Neuron (in vitro differentiated cells): ENCODE results near the gene UNC50.
"Not testable (repeated sequence)": the region's sequence is repeated elsewhere in the genome, so short reads cannot be mapped to it uniquely, and the experiment has no call there.

ENCODE experiments used
- H2AFZ ChIP-seq: one replicate; pipeline ENCODE4 v1.6.1; 2013; ENCODE audit warnings: low read depth, mild to moderate bottlenecking, inconsistent platforms, low read length, moderate library complexity
- H3K27me3 ChIP-seq: one replicate; pipeline ENCODE4 v1.6.1; 2013; ENCODE audit warnings: low read length; ENCODE audit not compliant: insufficient read depth
- H3K36me3 ChIP-seq: one replicate; pipeline ENCODE4 v1.6.1; 2013; ENCODE audit warnings: low read length; ENCODE audit not compliant: insufficient read depth
- H3K4me1 ChIP-seq: one replicate; pipeline ENCODE4 v1.6.1; 2013; ENCODE audit warnings: low read length; ENCODE audit not compliant: insufficient read depth
- H3K4me3 ChIP-seq: 2 replicates; pipeline ENCODE4 v1.5.1; 2013; ENCODE audit warnings: mild to moderate bottlenecking, low read length, moderate library complexity
- H3K9me3 ChIP-seq: one replicate; pipeline ENCODE4 v1.6.1; 2013; ENCODE audit warnings: low read length

UNC50 gene

GRCh38 chr2:98582523-98582922 is 25.9 kb upstream of the UNC50 start:
- Histone ChIP-seq H3K9me3 (no peaks in the 10 kb centered on the region), H2AFZ (no peak overlapping the region), H3K4me1 (no peaks in the 10 kb centered on the region), H3K36me3 (peaks cover 15% of the 10 kb centered on the region), H3K4me3 (no peak overlapping the region), H3K27me3 (no peaks in the 10 kb centered on the region)

DNA sequence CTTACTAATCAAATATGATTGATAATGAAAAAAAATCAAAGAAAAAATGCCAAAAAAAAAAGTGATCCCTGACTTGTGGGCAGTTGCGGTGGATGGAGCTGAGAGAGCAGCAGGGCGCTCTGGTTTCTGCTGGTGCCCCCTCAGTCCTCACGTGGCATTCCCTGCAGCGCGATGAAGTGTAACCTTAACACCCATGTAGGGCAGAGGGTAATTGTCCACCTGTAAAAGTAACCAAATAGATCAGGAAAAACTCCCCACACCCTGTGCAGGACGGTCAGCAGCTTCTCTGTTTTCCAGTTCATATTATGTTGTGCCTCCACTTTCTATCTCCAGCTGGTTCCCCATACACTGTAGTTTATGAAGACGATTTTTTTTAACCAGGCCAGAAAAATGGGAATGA is 25.1 kb upstream of the UNC50 start:
- H3K36me3 ChIP-seq, result peaks cover 14% of the 10 kb centered on the region
- no peaks in the 10 kb centered on the region for H3K4me1 ChIP-seq
- no peaks in the 10 kb centered on the region for H3K9me3 ChIP-seq
- no peak overlapping the region for H2AFZ ChIP-seq
- no peak overlapping the region for H3K4me3 ChIP-seq
- H3K27me3 ChIP-seq, result no peaks in the 10 kb centered on the region

GRCh38 chr2:98583816-98584618 is 24.4 kb upstream of the UNC50 start:
- Histone ChIP-seq H3K36me3 (peaks cover 14% of the 10 kb centered on the region), H3K27me3 (no peaks in the 10 kb centered on the region), H3K4me3 (no peak overlapping the region), H3K9me3 (no peaks in the 10 kb centered on the region), H3K4me1 (no peaks in the 10 kb centered on the region), H2AFZ (no peak overlapping the region)

GRCh38 chr2:98585386-98585785 is 23.0 kb upstream of the UNC50 start:
- Histone ChIP-seq H3K27me3 (no peaks in the 10 kb centered on the region), H3K4me3 (no peak overlapping the region), H3K9me3 (no peaks in the 10 kb centered on the region), H2AFZ (no peak overlapping the region), H3K4me1 (no peaks in the 10 kb centered on the region), H3K36me3 (peaks cover 19% of the 10 kb centered on the region)

GRCh38 chr2:98586551-98587140 is 21.7 kb upstream of the UNC50 start:
- Histone ChIP-seq H3K9me3 (no peaks in the 10 kb centered on the region), H3K36me3 (peaks cover 24% of the 10 kb centered on the region), H2AFZ (no peak overlapping the region)

DNA sequence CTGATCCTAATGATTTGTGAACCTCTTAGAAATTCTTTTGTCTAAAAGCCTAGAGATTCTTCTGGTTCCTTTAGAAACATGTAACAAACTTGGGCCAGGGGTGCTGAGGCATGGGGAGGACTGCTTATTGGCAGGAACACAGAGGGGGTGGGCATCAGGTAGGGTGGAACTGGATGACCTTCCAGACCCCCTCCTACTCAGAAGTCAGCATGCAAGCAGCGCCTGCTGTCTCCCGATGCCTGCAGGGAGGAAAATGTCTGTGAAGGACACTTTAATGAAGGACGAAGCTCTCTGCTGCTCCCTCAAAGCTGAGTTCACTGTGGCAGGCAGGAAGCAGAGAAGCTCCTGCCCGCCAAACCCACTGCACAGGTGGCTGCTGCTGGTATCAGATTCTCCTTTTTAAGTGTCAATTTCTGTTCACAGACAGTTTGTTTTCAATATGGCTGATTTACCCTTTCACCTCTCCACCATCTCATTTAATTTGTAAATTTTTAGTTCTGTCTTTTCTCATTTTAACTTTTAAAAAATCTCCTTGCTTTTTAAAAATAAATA is 19.4 kb upstream of the UNC50 start:
- H3K4me1 ChIP-seq, result no peaks in the 10 kb centered on the region
- H2AFZ ChIP-seq, result no peak overlapping the region
- H3K36me3 ChIP-seq, result peaks cover 22% of the 10 kb centered on the region
- H3K9me3 ChIP-seq, result peaks cover 1% of the 10 kb centered on the region
- no peaks in the 10 kb centered on the region for H3K27me3 ChIP-seq
- H3K4me3 ChIP-seq, result no peak overlapping the region

More at GRCh38 chr2:98586551-98587140, 21.7 kb upstream of the UNC50 start:
- H3K4me3 ChIP-seq, result no peak overlapping the region
- no peaks in the 10 kb centered on the region for H3K4me1 ChIP-seq
- no peaks in the 10 kb centered on the region for H3K27me3 ChIP-seq

- H3K4me1 ChIP-seq, result no peaks in the 10 kb centered on the region
- H2AFZ ChIP-seq, result no peak overlapping the region
- no peak overlapping the region for H3K4me3 ChIP-seq
- no peaks in the 10 kb centered on the region for H3K27me3 ChIP-seq
- H3K9me3 ChIP-seq, result peaks cover 3% of the 10 kb centered on the region
- H3K36me3 ChIP-seq, result peaks cover 22% of the 10 kb centered on the region
These were observed 18.9 kb upstream of the UNC50 start for GRCh38 chr2:98589489-98589888.

DNA sequence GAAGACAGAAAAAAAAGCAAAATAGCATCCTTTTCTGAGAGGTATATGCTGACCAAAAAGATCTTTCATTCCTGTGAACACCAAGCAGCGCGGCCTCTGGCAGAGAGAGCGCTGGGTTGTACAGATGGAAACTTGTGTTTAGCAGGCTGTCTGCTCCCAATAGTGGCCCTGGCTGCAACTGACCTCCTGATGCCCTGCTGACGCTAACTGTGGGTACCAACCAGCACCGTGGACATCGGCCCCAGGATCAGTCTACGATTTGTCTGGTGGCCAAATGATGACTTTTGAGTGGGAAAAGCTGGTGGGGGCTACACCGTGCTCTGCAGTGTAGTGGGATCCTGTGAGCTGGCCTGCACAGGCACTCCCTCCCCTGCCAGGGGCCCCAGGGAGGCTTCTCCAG is 15.8 kb upstream of the UNC50 start:
- H3K4me1 ChIP-seq, result no peaks in the 10 kb centered on the region
- H3K4me3 ChIP-seq, result no peak overlapping the region
- H3K27me3 ChIP-seq, result no peaks in the 10 kb centered on the region
- no peak overlapping the region for H2AFZ ChIP-seq
- peaks cover 20% of the 10 kb centered on the region for H3K36me3 ChIP-seq
- H3K9me3 ChIP-seq, result peaks cover 3% of the 10 kb centered on the region

GRCh38 chr2:98594665-98595064 is 13.7 kb upstream of the UNC50 start:
- H3K36me3 ChIP-seq, result peaks cover 35% of the 10 kb centered on the region
- not testable (repeated sequence) for H2AFZ ChIP-seq, H3K9me3 ChIP-seq, H3K4me3 ChIP-seq, H3K4me1 ChIP-seq, H3K27me3 ChIP-seq

DNA sequence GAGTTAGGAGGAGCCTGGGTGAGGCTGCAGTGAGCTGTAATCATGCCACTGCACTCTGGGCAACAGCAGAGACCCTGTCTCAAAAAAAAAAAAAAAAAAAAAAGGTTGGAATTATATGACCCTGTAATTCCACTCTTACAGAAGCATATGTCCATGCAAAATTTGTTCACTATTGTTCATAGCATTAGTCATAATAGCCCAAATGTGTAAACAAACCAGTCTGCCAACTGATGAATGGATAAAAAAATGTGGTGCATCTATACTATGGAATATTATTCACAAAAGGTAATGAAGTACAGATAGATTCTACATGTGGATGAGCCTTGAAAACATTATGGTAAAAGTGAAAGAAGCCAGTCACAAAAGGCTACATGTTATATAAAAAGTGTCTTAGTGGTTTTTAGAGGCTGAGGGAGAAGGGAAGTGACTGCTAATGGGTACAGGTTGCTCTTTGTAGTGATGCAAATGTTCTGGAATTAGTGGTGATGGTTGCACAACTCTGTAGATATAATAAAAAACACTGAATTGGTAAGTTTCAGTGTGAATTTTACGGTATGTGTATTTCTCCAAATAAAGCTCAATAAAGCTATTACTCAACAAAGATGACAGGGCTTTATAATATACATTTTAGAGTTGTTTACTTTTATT is 9.5 kb upstream of the UNC50 start:
- peaks cover 2% of the 10 kb centered on the region for H3K9me3 ChIP-seq
- H3K27me3 ChIP-seq, result no peaks in the 10 kb centered on the region
- no peak overlapping the region for H2AFZ ChIP-seq
- H3K36me3 ChIP-seq, result peaks cover 43% of the 10 kb centered on the region
- H3K4me1 ChIP-seq, result no peaks in the 10 kb centered on the region
- no peak overlapping the region for H3K4me3 ChIP-seq

DNA sequence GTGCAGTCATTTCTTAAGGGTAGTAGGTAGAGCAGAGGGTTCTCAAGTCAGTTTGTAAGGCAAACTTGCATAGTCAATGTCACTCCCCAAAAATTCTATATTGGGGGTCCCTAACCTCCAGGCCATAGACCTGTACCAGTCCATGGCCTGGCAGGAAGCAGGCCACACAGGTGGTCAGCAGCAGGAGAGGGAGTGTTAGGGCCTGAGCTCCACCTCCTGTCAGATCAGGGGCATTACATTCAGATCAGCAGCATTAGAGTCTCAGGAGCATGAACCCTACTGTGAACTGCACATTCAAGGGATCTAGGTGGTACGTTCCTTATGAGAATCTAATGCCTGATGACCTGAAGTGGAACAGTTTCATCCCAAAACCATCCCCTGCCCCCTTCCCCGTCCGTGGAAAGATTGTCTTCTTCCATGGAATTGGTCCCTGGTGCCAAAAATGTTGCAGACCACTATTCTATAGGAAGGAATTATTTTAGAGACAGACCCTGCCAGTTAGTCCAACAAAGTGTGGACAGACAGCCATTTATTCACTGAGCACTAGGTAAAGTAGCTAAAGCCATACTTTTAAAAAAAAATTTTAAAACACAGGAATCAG is 6.8 kb upstream of the UNC50 start:
- no peaks in the 10 kb centered on the region for H3K9me3 ChIP-seq
- peaks cover 2% of the 10 kb centered on the region for H3K4me1 ChIP-seq
- no peak overlapping the region for H2AFZ ChIP-seq
- peaks cover 41% of the 10 kb centered on the region for H3K36me3 ChIP-seq
- no peaks in the 10 kb centered on the region for H3K27me3 ChIP-seq
- no peak overlapping the region for H3K4me3 ChIP-seq

- H3K4me3 ChIP-seq, result no peak overlapping the region
- H3K36me3 ChIP-seq, result peaks cover 25% of the 10 kb centered on the region
- no peak overlapping the region for H2AFZ ChIP-seq
- H3K27me3 ChIP-seq, result no peaks in the 10 kb centered on the region
- no peaks in the 10 kb centered on the region for H3K9me3 ChIP-seq
- peaks cover 18% of the 10 kb centered on the region for H3K4me1 ChIP-seq
These were observed 3.8 kb upstream of the UNC50 start for GRCh38 chr2:98604547-98604946.

DNA sequence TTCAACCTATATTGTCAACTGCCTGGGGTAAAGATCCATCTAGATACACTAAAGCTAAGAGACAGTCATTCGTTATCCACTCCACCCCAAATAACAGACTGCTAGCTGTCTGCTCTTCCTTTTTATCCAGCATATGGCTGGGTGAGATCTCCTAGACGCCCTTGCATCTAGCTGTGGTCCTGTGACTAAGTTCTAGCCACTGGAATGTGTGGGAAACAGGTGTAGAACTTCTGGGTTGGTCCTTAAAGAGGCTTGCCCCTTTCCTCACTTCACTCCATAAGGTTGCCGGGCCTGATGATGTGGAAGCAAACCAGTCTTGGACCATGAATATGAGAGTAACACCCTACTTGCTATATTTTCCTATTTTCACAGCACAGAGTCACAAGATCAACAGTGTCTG is 3.3 kb upstream of the UNC50 start:
- Histone ChIP-seq H3K36me3 (peaks cover 20% of the 10 kb centered on the region), H2AFZ (no peak overlapping the region), H3K27me3 (no peaks in the 10 kb centered on the region), H3K4me1 (peaks cover 23% of the 10 kb centered on the region), H3K9me3 (no peaks in the 10 kb centered on the region), H3K4me3 (no peak overlapping the region)
